NCI-H510A (cell line): ENCODE results near the gene SPDYE2B.
"Not testable (repeated sequence)": the region's sequence is repeated elsewhere in the genome, so short reads cannot be mapped to it uniquely, and the experiment has no call there.

ENCODE experiments used
- DNase-seq: peaks from one replicate; lab custom pipeline; 2025; lab: John Stamatoyannopoulos, UW

The SPDYE2B gene

GRCh38 chr7:102642691-102643090 lies 7.4 kb upstream of the SPDYE2B start, which contains the start of gene UPK3BL1:
UPK3BL1 (minus strand) TSS chr7:102642791; CDS start chr7:102642741, 50 bp downstream.
- not testable (repeated sequence) for DNase-seq

GRCh38 chr7:102643404-102643803 lies 6.7 kb upstream of the SPDYE2B start:
- not testable (repeated sequence) for DNase-seq

GRCh38 chr7:102647813-102648212 lies 2.3 kb upstream of the SPDYE2B start:
- not testable (repeated sequence) for DNase-seq

GRCh38 chr7:102664765-102665164 lies 14.6 kb downstream of the SPDYE2B start:
- not testable (repeated sequence) for DNase-seq

GRCh38 chr7:102666850-102667249 lies 16.7 kb downstream of the SPDYE2B start:
- DNase-seq = not testable (repeated sequence)

- not testable (repeated sequence) for DNase-seq
These were observed 17.4 kb downstream of the SPDYE2B start for GRCh38 chr7:102667523-102667922.

GRCh38 chr7:102671166-102671955 lies 21.2 kb downstream of the SPDYE2B start, which contains the start of gene POLR2J2:
POLR2J2 (minus strand) TSS chr7:102671663; CDS start chr7:102671601, 62 bp downstream.
- not testable (repeated sequence) for DNase-seq

GRCh38 chr7:102671956-102672307 lies 21.8 kb downstream of the SPDYE2B start:
- not testable (repeated sequence) for DNase-seq

GRCh38 chr7:102673447-102674067 lies 23.4 kb downstream of the SPDYE2B start:
- not testable (repeated sequence) for DNase-seq

GRCh38 chr7:102675545-102675944 lies 25.4 kb downstream of the SPDYE2B start:
- not testable (repeated sequence) for DNase-seq

- DNase-seq = not testable (repeated sequence)
These were observed 30.7 kb downstream of the SPDYE2B start for GRCh38 chr7:102680780-102681179.

GRCh38 chr7:102682560-102682959 lies 32.4 kb downstream of the SPDYE2B start:
- not testable (repeated sequence) for DNase-seq

- not testable (repeated sequence) for DNase-seq
These were observed 38.3 kb downstream of the SPDYE2B start for GRCh38 chr7:102688299-102689036.

- DNase-seq = not testable (repeated sequence)
These were observed 39.5 kb downstream of the SPDYE2B start for GRCh38 chr7:102689436-102690282.

GRCh38 chr7:102690602-102691001 lies 40.5 kb downstream of the SPDYE2B start:
- DNase-seq = not testable (repeated sequence)

- not testable (repeated sequence) for DNase-seq
These were observed 43.9 kb downstream of the SPDYE2B start for GRCh38 chr7:102694008-102694407.

GRCh38 chr7:102695033-102695552 lies 45.0 kb downstream of the SPDYE2B start:
- DNase-seq = not testable (repeated sequence)

GRCh38 chr7:102696009-102696408 lies 45.9 kb downstream of the SPDYE2B start:
- not testable (repeated sequence) for DNase-seq

- DNase-seq = not testable (repeated sequence)
These were observed 47.8 kb downstream of the SPDYE2B start for GRCh38 chr7:102697642-102698512.
